Left renal pelvis (tissue), 4 donors: ENCODE data around the gene HEATR3. TPM values are rescaled to one million over a fixed set of nuclear protein-coding genes. Genes with fewer than 3 reads are reported as not detected.
A peak's percentile ranks its signal among the peaks of the same experiment; 100 is the strongest.

Source experiments
- DNase-seq, 4 donors: peaks; one replicate each; pipeline ENCODE4 v3.0.0-alpha.2; 2013; ENCODE audit warnings: low read depth in 4 of 4, low spot score in 3 of 4
- polyA plus RNA-seq, 4 donors: library from polyadenylated mRNA; unstranded; fragments of 120-200 nt; gene quantifications; one replicate each; pipeline ENCODE4 v1.2.1, GENCODE V29; 2013; ENCODE audit not compliant: insufficient read length in 4 of 4

Gene HEATR3
- polyA plus RNA-seq, 4 donors: 17.2 to 21.7 (median 19.1) TPM

DNA sequence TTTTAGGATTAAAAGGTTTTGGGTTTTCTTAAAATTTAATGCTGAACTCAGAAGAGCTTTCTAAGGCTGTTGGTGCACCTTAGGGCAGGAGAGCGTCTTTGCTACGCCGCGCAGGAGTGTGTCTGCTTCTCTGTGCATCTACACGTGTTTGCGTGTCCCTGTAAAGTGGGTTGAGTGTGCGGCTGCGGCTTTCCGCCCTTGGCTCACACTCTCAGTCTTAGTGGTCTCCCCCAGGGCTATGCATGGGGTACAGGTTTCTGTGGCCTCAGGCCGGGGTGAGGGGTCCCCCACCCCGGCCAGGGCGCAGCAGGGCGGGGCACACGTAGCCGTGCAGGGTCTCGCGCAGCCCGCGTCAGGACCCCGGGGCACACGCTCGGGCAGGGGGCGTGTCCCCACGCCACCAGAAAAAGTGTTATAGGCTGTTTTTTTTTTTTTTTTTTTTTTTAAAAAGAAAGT lies 86.6 kb downstream of the HEATR3 start:
- no peak for DNase-seq

DNA sequence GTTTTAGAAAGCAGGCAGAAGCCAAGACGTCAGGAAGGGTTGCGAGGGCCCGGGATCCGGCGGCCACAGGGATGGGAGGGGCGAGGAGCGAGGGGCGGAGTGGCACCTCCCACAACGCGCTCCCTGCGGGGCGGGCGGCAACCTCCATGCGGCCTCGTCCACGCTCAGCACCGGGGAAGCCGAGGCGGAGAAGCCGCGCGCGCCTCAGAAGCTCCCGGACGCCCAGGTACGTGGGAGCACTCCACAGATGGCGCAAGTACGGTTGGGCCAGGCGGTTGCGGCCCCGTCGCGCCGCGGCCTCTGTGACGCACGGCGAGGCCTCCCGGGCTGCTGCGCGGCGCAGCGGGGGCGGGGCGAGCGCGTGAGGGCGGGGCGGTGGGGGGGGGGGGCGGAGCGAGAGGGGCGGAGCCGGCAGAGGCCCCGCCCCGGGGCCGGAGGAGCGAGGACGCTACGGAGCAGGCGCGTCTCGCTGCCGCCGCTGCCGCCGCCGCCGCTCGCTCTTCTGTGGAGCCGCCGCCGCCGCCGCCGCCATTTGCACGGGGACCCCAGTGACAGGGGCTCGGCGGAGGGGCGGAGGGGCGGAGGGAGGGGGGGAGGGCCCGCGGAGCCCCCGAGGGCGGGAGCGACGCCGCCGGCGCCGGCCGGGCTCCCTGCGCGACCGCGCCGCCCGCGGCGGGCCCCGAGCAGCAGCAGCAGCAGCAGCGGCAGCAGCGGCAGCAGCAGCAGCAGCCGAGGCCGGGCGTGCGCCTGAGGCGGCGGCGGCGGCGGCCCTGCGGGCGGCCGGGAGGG lies 87.2 kb downstream of the HEATR3 start, which contains the start of gene TENT4B:
TSS of gene TENT4B (plus strand) at position 500 of the 789 bp plus-strand sequence. CDS start 316 bp downstream, outside the sequence.
- DNase-seq: peak in 3 of 4 donors; percentile 71 to 80 (median 77)

DNA sequence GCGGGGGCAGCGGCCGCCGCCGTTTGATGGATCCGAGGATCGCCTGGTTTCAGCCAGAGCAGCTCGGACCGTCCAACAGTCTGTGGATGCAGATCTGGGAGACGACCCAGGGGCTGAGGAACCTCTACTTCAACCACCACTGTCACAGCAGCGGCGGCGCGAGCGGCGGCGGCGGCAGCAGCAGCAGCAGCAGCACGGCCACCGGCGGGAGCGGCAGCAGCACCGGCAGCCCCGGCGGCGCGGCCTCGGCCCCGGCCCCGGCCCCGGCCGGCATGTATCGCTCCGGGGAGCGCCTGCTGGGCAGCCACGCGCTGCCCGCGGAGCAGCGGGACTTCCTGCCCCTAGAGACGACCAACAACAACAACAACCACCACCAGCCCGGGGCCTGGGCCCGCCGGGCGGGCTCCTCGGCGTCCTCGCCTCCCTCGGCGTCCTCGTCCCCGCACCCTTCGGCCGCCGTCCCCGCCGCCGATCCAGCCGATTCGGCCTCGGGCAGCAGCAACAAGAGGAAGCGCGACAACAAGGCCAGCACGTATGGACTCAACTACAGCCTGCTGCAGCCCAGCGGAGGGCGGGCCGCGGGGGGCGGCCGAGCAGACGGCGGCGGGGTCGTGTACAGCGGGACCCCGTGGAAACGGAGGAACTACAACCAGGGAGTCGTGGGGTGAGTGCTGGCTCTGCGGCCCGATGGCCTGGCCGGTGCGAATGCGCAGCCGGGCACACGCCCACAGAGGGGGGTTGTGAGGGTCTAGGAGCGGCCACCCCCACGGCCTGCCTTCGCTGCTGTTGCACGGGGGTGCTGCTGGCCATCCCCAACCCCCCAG lies 88.0 kb downstream of the HEATR3 start:
- no peak for DNase-seq

DNA sequence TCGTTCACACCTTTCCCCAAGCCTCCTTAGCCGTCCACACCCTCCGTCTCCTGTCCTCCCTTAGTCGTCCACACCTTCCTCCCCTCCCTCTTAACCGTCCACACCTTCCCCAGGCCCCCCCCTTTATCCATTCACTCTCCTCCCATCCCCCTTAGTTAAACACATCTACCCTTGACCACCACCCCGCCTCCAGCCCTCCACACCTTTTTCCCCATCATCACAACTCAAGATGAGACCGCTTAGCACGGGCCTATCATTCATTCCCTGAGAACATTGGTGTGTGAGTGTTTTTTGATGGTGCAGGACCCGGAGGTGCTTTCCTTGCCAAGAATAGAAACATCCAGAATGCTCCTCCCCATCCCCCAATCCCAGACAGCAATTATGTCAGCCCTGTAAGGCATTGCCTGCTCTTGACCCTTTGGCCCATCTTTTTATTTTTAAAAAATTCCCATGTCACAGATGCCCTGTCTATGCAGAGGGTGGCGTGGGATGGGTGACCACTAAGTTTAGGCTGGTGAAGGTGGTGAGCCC lies 88.7 kb downstream of the HEATR3 start:
- no peak for DNase-seq

DNA sequence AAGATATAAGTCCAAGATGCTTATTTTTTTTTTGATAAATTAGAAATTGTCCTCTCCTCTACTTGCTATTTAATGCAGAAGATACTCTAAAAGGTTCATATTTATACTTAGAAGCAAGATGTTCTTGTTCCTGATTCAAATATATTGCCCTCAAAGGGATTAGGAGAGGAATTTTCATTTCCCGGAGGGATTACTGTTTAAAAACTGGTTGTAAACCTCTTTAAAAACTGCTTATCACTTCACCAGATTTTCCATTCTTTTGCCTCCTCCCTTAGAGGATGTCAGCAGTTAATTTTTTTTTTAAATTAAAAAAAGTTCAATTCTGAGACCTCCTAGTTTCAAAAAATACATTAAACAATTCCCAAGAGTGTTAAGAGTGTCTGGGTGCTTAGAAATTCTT lies 90.2 kb downstream of the HEATR3 start:
- DNase-seq: no peak

Other genes starting within 250 kb of the HEATR3 start
- gene ZNF423, start 209.9 kb upstream of the HEATR3 start, polyA plus RNA-seq: 10 to 100 TPM; 28.0 to 38.7 (median 29.0) TPM
- 10 to 100 TPM; 27.9 to 33.4 (median 29.2) TPM for gene CNEP1R1, start 40.7 kb upstream of the HEATR3 start, polyA plus RNA-seq
- gene TENT4B, start 87.3 kb downstream of the HEATR3 start, polyA plus RNA-seq: 10 to 100 TPM; 12.8 to 20.0 (median 16.3) TPM
- gene ADCY7, start 200.6 kb downstream of the HEATR3 start, polyA plus RNA-seq: 1 to 10 TPM; 5.2 to 9.9 (median 5.7) TPM